Measurements from ENCODE around the gene SREBF1. TPM values are rescaled to one million over a fixed set of nuclear protein-coding genes. Genes with fewer than 3 reads are reported as not detected.

Gene SREBF1
- total RNA-seq, 1 experiment from 2014 or later: 230 TPM

DNA sequence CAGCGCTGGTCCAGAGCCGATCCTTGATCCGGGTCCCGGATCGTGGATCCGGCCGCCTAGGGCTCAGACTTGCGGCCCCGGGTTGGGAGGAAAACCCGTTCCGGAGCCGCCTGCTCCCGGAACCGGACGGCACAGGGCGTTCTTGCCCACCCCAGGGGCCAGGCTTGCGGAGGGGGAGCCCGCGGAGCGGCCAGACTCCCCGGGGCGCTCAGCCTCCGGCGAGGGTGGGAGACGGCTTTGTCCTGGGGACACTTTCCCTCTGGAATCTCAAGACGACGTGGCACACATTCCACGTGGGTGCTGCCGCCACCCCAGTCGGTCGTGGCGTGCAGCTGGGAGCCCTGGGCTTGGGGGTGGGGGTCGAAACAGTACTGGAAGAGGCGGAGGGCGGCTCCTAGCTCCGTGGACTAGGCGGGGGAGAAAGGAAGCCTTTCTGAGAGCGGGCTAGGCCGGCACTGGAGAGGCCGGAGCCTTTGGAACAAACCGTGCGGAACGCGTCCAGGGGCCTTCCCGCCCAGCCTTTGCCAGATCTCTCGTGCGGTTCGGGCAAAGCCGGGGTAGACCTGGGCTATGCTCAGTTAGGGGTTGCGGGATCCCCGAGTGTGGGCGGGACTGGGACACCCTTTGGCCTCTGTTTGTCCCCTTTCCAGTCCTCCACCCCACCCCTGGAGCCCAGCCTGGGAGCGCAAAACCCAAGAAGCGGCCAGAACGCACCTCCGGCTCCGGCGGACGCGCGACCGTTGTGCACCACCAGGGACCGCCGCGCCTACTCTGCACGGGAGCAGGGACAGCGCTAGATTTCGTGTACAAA is 26.5 kb downstream of the SREBF1 start:
- no peaks in the 10 kb centered on the region for H3K9me3 ChIP-seq (ENCODE audit: control insufficient read depth, insufficient read depth, low read depth, low read length)
- in situ Hi-C loops (cut with HindIII; ENCODE audit: low pct_unique_long_range_greater_than_20kb, low sequenced_read_pairs) (no loop called here), intact Hi-C loops (cut with micrococcal nuclease; ENCODE audit: unreplicated experiment) (loop anchor here (5.0 kb wide), 1 partner anchor 47 kb away; no protein-coding TSS in a partner anchor)
- peak overlapping the region in 1 of 2 experiments; percentile 7; a peak in 1 of 4 replicates for H3K4me3 ChIP-seq (ENCODE audit: low read depth in 2 of 2, low read length in 2 of 2)
- ATAC-seq (peak; percentile 50), DNase-seq (ENCODE audit: low read depth, low spot score) (no peak)
- H3K36me3 ChIP-seq (ENCODE audit: control insufficient read depth, insufficient read depth, low read length): no peaks in the 10 kb centered on the region; the same call in none of the 2 replicates
- BruUV-seq (replicated peaks): TSS peak; percentile 45
- H3K27ac ChIP-seq (ENCODE audit: low read length): peak overlapping the region; percentile 73
- TF ChIP-seq POLR2AphosphoS5 (IDR thresholded peaks at IDR 0.05; ENCODE audit: low read depth, low read length) (peak; percentile 66), TCF7L2 (IDR thresholded peaks at IDR 0.05; ENCODE audit: low read depth, low read length) (no peak)
- H3K4me1 ChIP-seq (ENCODE audit: control insufficient read depth, insufficient read depth, low read length): peaks cover 66% of the 10 kb centered on the region
- POLR2A ChIA-PET: no interaction called here
- no peaks in the 10 kb centered on the region for H3K27me3 ChIP-seq (ENCODE audit: control insufficient read depth, insufficient read depth, low read length)
- CTCF ChIA-PET: interaction anchor here (0.7 to 1.2 kb wide), 3 partner anchors 30 to 109 kb away, joined by 3 to 8 read pairs (median 4); no protein-coding TSS in a partner anchor

DNA sequence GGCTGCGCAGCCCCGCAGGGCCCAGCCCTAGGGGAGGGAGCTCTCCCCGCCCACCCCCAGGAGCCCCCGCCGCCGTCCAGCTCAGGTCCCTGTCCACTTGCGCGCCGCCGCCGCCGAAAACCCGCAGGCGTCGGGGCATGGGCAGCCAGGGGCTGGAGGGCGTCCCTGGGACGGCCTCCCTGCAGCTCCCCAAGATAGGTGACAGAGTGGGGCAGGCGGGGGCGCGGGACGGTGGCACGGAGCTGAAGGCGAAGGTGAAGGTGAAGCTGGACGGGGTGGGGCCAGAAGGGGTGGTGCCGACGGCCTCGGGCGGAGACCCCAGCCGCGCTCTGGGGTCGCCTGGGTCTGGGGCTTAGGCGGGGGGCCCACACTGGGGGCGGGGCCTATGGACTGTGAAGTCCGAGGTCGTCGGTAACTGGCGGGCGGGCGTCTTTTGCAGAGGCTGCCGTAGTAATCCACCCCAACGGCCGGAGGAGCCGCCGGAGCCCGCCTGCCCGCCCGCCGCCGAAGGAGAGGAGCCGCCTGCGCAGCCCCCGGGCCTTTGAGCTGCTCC is 27.2 kb downstream of the SREBF1 start:
- H3K27ac ChIP-seq (ENCODE audit: low read length): peak overlapping the region; percentile 73; the same call in 1 of the 2 replicates
- no peaks in the 10 kb centered on the region for H3K27me3 ChIP-seq (ENCODE audit: control insufficient read depth, insufficient read depth, low read length)
- DNase-seq (ENCODE audit: low read depth, low spot score) (no peak), ATAC-seq (peak; percentile 2)
- H3K9me3 ChIP-seq (ENCODE audit: control insufficient read depth, insufficient read depth, low read depth, low read length): no peaks in the 10 kb centered on the region
- intact Hi-C loops (cut with micrococcal nuclease; ENCODE audit: unreplicated experiment) (loop anchor here (5.0 kb wide), 1 partner anchor 48 kb away; no protein-coding TSS in a partner anchor), in situ Hi-C loops (cut with HindIII; ENCODE audit: low pct_unique_long_range_greater_than_20kb, low sequenced_read_pairs) (no loop called here)
- TF ChIP-seq, protein P1, sequence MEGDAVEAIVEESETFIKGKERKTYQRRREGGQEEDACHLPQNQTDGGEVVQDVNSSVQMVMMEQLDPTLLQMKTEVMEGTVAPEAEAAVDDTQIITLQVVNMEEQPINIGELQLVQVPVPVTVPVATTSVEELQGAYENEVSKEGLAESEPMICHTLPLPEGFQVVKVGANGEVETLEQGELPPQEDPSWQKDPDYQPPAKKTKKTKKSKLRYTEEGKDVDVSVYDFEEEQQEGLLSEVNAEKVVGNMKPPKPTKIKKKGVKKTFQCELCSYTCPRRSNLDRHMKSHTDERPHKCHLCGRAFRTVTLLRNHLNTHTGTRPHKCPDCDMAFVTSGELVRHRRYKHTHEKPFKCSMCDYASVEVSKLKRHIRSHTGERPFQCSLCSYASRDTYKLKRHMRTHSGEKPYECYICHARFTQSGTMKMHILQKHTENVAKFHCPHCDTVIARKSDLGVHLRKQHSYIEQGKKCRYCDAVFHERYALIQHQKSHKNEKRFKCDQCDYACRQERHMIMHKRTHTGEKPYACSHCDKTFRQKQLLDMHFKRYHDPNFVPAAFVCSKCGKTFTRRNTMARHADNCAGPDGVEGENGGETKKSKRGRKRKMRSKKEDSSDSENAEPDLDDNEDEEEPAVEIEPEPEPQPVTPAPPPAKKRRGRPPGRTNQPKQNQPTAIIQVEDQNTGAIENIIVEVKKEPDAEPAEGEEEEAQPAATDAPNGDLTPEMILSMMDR (IDR thresholded peaks at IDR 0.05): no peak
- TF ChIP-seq SIN3A (IDR thresholded peaks at IDR 0.05; ENCODE audit: borderline replicate concordance, insufficient read depth, low read depth, low read length) (no peak), REST (IDR thresholded peaks at IDR 0.05; ENCODE audit: insufficient read depth in 1 of 2, low read depth in 2 of 2, low read length in 1 of 2) (no peak), TCF7L2 (IDR thresholded peaks at IDR 0.05; ENCODE audit: low read depth, low read length) (no peak), POLR2AphosphoS5 (IDR thresholded peaks at IDR 0.05; ENCODE audit: low read depth, low read length) (no peak)
- H3K36me3 ChIP-seq (ENCODE audit: control insufficient read depth, insufficient read depth, low read length): no peaks in the 10 kb centered on the region; the same call in none of the 2 replicates
- ChIA-PET POLR2A (interaction anchor here (0.7 kb wide), 1 partner anchor 131 kb away, joined by 10 read pairs; no protein-coding TSS in a partner anchor), CTCF (interaction anchor here (0.7 kb wide), 1 partner anchor 110 kb away, joined by 3 read pairs; no protein-coding TSS in a partner anchor)
- no TSS peak for BruUV-seq (replicated peaks)
- peaks cover 60% of the 10 kb centered on the region for H3K4me1 ChIP-seq (ENCODE audit: control insufficient read depth, insufficient read depth, low read length)
- H3K4me3 ChIP-seq (ENCODE audit: low read depth in 2 of 2, low read length in 2 of 2): peak overlapping the region in 1 of 2 experiments; percentile 7; a peak in 1 of 4 replicates
